Mucosa of descending colon (tissue), 3 donors: Measurements from ENCODE around the gene SOS1. TPM values are rescaled to one million over a fixed set of nuclear protein-coding genes. Genes with fewer than 3 reads are reported as not detected.
A peak's percentile ranks its signal among the peaks of the same experiment; 100 is the strongest.
"Not testable (repeated sequence)": the region's sequence is repeated elsewhere in the genome, so short reads cannot be mapped to it uniquely, and the experiment has no call there.

Experiments used
- ATAC-seq: fragments of 200-7000 bp; cut with Tn5 transposase; one replicate; pipeline ENCODE4 v1.9.1; 2020; ENCODE audit warnings: mild to moderate bottlenecking, moderate library complexity
- DNase-seq, 3 donors: peaks; one replicate each; pipeline ENCODE4 v3.0.0-alpha.2; 2020
- H3K36me3 ChIP-seq: fragments of 200-600 bp; one replicate; pipeline ENCODE4 v1.8.0; 2021; ENCODE audit warnings: low read depth, mild to moderate bottlenecking
- H3K4me1 ChIP-seq: fragments of 200-600 bp; one replicate; pipeline ENCODE4 v1.8.0; 2021; ENCODE audit warnings: low read depth, mild to moderate bottlenecking
- H3K4me3 ChIP-seq: fragments of 200-600 bp; one replicate; pipeline ENCODE4 v1.8.0; 2021; ENCODE audit warnings: mild to moderate bottlenecking
- H3K9me3 ChIP-seq: fragments of 200-600 bp; one replicate; pipeline ENCODE4 v1.8.0; 2021; ENCODE audit warnings: mild to moderate bottlenecking
- intact Hi-C, 2 donors: fragments of 100-400 bp; cut with DNase I in 1 of 2; cut with micrococcal nuclease in 1 of 2; formaldehyde crosslinking; loops; one replicate each; pipeline versions ENCODE4 v1.11.0 to v1.11.1; 2022; cut with DNase I, micrococcal nuclease
- total RNA-seq, 3 donors: library from RNA; stranded (reverse); fragmentation: NEBNext Ultra II Directional in 2 of 3; extraction: Animal tissue kit (Norgen Biotek cat#: 25700) in 2 of 3; gene quantifications; one replicate each; pipeline versions ENCODE4 v1.2.1 to v1.2.4, GENCODE V29; 2021 to 2023
- TF ChIP-seq, protein P1 (sequence below): fragments of 200-600 bp; IDR thresholded peaks from one replicate; pipeline ENCODE4 v1.8.0; 2022; ENCODE audit warnings: antibody characterized with exemption, mild to moderate bottlenecking
- donor health status: DM: no; HTN: no; CAD: no; lungs with moderate emphysema.
- donor health status: DM: no; HTN: no; CAD: no.
- donor health status: DM: no; HTN: yes; CAD: no.

SOS1 gene
- total RNA-seq, 3 donors from 2014 or later: 38.8 to 44.2 (median 39.8) TPM

- DNase-seq: no peak
Measured at GRCh38 chr2:39138837-39139211, 18.0 kb upstream of the SOS1 start.

GRCh38 chr2:39138187-39138836, 17.5 kb upstream of the SOS1 start:
- DNase-seq, intact Hi-C loops, H3K4me1 ChIP-seq, ATAC-seq, H3K4me3 ChIP-seq, H3K36me3 ChIP-seq, H3K9me3 ChIP-seq: not testable (repeated sequence)

More at GRCh38 chr2:39138837-39139211, 18.0 kb upstream of the SOS1 start:
- Histone ChIP-seq H3K36me3 (no peaks in the 10 kb centered on the region), H3K9me3 (no peaks in the 10 kb centered on the region), H3K4me1 (no peaks in the 10 kb centered on the region), H3K4me3 (no peak overlapping the region)
- intact Hi-C loops: no loop called here
- TF ChIP-seq, protein P1, sequence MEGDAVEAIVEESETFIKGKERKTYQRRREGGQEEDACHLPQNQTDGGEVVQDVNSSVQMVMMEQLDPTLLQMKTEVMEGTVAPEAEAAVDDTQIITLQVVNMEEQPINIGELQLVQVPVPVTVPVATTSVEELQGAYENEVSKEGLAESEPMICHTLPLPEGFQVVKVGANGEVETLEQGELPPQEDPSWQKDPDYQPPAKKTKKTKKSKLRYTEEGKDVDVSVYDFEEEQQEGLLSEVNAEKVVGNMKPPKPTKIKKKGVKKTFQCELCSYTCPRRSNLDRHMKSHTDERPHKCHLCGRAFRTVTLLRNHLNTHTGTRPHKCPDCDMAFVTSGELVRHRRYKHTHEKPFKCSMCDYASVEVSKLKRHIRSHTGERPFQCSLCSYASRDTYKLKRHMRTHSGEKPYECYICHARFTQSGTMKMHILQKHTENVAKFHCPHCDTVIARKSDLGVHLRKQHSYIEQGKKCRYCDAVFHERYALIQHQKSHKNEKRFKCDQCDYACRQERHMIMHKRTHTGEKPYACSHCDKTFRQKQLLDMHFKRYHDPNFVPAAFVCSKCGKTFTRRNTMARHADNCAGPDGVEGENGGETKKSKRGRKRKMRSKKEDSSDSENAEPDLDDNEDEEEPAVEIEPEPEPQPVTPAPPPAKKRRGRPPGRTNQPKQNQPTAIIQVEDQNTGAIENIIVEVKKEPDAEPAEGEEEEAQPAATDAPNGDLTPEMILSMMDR: no peak
- no peak for ATAC-seq

GRCh38 chr2:39136799-39137198, 15.9 kb upstream of the SOS1 start:
- no peaks in the 10 kb centered on the region for H3K4me1 ChIP-seq
- no peak for ATAC-seq
- H3K4me3 ChIP-seq: no peak overlapping the region
- no peak for DNase-seq
- TF ChIP-seq, protein P1: no peak
- no peaks in the 10 kb centered on the region for H3K9me3 ChIP-seq
- no peaks in the 10 kb centered on the region for H3K36me3 ChIP-seq
- intact Hi-C loops: no loop called here

DNA sequence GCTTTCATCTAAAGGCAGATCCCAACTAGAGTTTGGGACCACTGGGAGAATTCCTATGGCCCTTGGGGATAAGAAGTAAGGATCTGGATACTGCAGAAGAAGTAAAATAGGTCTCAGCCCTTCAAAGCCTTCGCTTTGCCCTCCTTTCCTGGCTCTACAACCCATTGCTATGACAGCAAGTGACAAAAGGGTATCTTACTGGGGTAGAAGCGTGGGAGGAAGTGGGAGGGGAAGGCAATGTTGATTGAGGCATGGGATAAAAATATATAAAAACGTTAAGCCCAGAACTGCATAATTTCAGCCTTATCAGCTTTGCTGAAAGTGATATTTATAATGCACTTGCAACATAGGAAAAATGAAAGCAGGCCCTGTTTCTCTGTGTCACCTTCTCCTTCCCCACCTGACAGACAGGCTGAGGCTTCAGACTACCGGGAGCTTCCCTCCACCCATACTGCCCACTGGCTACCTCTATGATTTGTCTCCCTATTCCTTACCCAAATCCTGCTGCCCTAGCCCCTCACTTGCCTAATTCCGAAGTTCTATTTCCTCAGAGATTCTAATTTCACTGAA, 14.9 kb upstream of the SOS1 start:
- TF ChIP-seq, protein P1: no peak
- no peaks in the 10 kb centered on the region for H3K9me3 ChIP-seq
- no peaks in the 10 kb centered on the region for H3K36me3 ChIP-seq
- H3K4me1 ChIP-seq: no peaks in the 10 kb centered on the region
- ATAC-seq: no peak
- intact Hi-C loops: no loop called here
- no peak for DNase-seq
- no peak overlapping the region for H3K4me3 ChIP-seq

DNA sequence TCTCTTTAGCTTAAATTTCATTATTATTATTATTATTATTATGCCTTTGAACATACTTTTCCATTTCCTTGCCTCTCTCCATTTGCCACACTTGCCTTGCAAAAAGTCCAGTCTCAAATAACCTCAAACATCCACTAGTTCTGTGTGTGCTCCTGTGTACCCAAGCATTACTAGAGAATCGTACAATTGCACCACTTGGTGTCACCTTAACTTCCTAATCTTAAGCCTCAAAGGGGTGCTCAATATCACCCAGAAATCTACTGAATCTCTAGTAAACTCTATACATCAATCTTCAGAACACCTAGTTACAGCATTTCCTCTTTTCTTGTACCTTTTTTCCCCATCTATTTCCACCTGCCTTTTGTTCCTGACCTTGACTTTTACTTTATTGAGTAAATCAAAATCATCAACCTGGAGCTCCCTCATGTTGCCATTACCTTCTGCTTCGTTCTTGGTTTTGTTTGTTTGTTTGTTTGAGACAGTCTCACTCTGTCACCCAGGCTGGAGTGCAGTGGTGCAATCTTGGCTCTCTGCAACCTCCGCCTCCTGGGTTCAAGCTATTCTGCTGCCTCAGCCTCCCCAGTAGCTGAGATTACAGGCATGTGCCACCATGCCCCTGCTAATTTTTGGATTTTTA, 12.5 kb upstream of the SOS1 start:
- no peaks in the 10 kb centered on the region for H3K36me3 ChIP-seq
- H3K4me1 ChIP-seq: no peaks in the 10 kb centered on the region
- intact Hi-C loops: no loop called here
- H3K9me3 ChIP-seq: no peaks in the 10 kb centered on the region
- TF ChIP-seq, protein P1: no peak
- DNase-seq (no peak), ATAC-seq (no peak)
- H3K4me3 ChIP-seq: no peak overlapping the region

GRCh38 chr2:39128919-39129391, 8.1 kb upstream of the SOS1 start:
- intact Hi-C loops: no loop called here
- ATAC-seq (no peak), DNase-seq (peak in 1 of 3 donors; percentile 40)
- Histone ChIP-seq H3K9me3 (no peaks in the 10 kb centered on the region), H3K4me3 (no peak overlapping the region), H3K36me3 (no peaks in the 10 kb centered on the region), H3K4me1 (peaks cover 9% of the 10 kb centered on the region)
- TF ChIP-seq, protein P1: no peak
